ENCODE data around the gene CRIP2. TPM values are rescaled to one million over a fixed set of nuclear protein-coding genes. Genes with fewer than 3 reads are reported as not detected.

CRIP2 gene
- total and polyA plus RNA-seq, 2 of the 4 experiments (the other 2 are of a cell fraction): 18.1 to 123 TPM

- Histone ChIP-seq H2BK5ac (ENCODE audit: low read depth, low read length, poor library complexity, severe bottlenecking) (no peak overlapping the region), H3K27me3 (ENCODE audit: control insufficient read depth, insufficient read depth, low read length) (peaks cover 1% of the 10 kb centered on the region), H4K5ac (ENCODE audit: low read depth, low read length) (no peak overlapping the region), H3K4me2 (ENCODE audit: low read depth, low read length) (peak overlapping the region; percentile 53), H3K4me3 (ENCODE audit: insufficient read depth, low read depth, low read length) (peak overlapping the region; percentile 4; the same call in 1 of the 2 replicates), H3K4me1 (ENCODE audit: control insufficient read depth, insufficient read depth, low read length) (peaks cover 9% of the 10 kb centered on the region; the same call in 1 of the 2 replicates), H3K79me1 (ENCODE audit: low read depth in 1 of 2, low read length in 2 of 2) (no peaks in the 10 kb centered on the region), H3K9me1 (ENCODE audit: insufficient read depth, low read length) (no peaks in the 10 kb centered on the region), H3K56ac (ENCODE audit: extremely low read depth, insufficient read depth, low read length) (no peak overlapping the region), H4K8ac (ENCODE audit: low read depth in 2 of 2, low read length in 2 of 2) (0 out of 4 replicates have a peak overlapping the region, but pooled peaks of 1 of the 2 experiments have one; percentile 40), H4K91ac (ENCODE audit: insufficient read depth, low read depth, low read length) (no peak overlapping the region), H2AFZ (replicated peaks; ENCODE audit: low read length, poor library complexity) (peak overlapping the region; percentile 96), H3K9me3 (ENCODE audit: control insufficient read depth, insufficient read depth, low read length) (no peaks in the 10 kb centered on the region), H2AK5ac (ENCODE audit: low read depth, low read length) (no peak overlapping the region), H3K4ac (ENCODE audit: low read depth, low read length) (no peak overlapping the region), H2BK20ac (ENCODE audit: low read depth, low read length) (no peak overlapping the region), H3K36me3 (ENCODE audit: control insufficient read depth, insufficient read depth, low read length) (no peaks in the 10 kb centered on the region), H3K14ac (replicated peaks; ENCODE audit: low read depth, low read length) (no peak overlapping the region), H2BK120ac (ENCODE audit: low read depth, low read length) (no peak overlapping the region), H2AK9ac (replicated peaks; ENCODE audit: low read depth, low read length, poor library complexity) (peak overlapping the region; percentile 89), H3K23ac (ENCODE audit: low read depth, low read length) (no peak overlapping the region), H4K20me1 (ENCODE audit: insufficient read depth, low read length) (0 out of 2 replicates have a peak, but pooled peaks cover 3% of the 10 kb centered on the region), H3K27ac (ENCODE audit: insufficient read depth, low read length) (no peak overlapping the region), H3K18ac (ENCODE audit: low read depth, low read length) (no peak overlapping the region), H3K9ac (ENCODE audit: low read depth, low read length) (no peak overlapping the region), H2BK15ac (ENCODE audit: low read depth, low read length) (no peak overlapping the region)
- in situ Hi-C loops (cut with MboI; ENCODE audit: low sequenced_read_pairs): no loop called here
- POLR2A ChIA-PET (ENCODE audit: unreplicated experiment): no interaction called here
- peak; percentile 1 for ATAC-seq (ENCODE audit: low read depth)
- no peak for TF ChIP-seq RFX5 (IDR thresholded peaks at IDR 0.05; ENCODE audit: low read depth, low read length)
- no peak for TF ChIP-seq POLR2A (IDR thresholded peaks at IDR 0.05; ENCODE audit: low read depth, low read length)
- TF ChIP-seq MAZ (IDR thresholded peaks at IDR 0.05; ENCODE audit: borderline replicate concordance, low read depth, low read length): no peak
- no peak for TF ChIP-seq CTCF (conservative IDR thresholded peaks at IDR 0.05; ENCODE audit: low read depth, low read length)
- TF ChIP-seq USF2 (IDR thresholded peaks at IDR 0.05; ENCODE audit: low read depth, low read length): no peak
- no peak for TF ChIP-seq CEBPB (IDR thresholded peaks at IDR 0.05; ENCODE audit: low read depth, low read length)
- TF ChIP-seq MAFK (IDR thresholded peaks at IDR 0.05; ENCODE audit: low read depth, low read length): no peak
- TF ChIP-seq NFE2L2 (IDR thresholded peaks at IDR 0.05; ENCODE audit: low read depth, low read length): no peak
- no peak for TF ChIP-seq RCOR1 (IDR thresholded peaks at IDR 0.05; ENCODE audit: insufficient replicate concordance, low read length)
- no peak for TF ChIP-seq RAD21 (IDR thresholded peaks at IDR 0.05; ENCODE audit: low read length)
- TF ChIP-seq ELK1 (IDR thresholded peaks at IDR 0.05; ENCODE audit: borderline replicate concordance, low read depth, low read length): no peak
- no peak for TF ChIP-seq CHD1 (IDR thresholded peaks at IDR 0.05; ENCODE audit: low read depth, low read length)
- intact Hi-C loops (cut with micrococcal nuclease): loop anchor here (1.0 to 5.0 kb wide), 3 partner anchors 36 to 80 kb away; partner anchors contain the start of gene TEDC1
- dilution Hi-C loops (cut with HindIII; ENCODE audit: low sequenced_read_pairs, unreplicated experiment): no loop called here
- no TSS peak for BruUV-seq (replicated peaks)
- 33% methylated on average over 50 of the region's 89 CpGs; no CpG with 5 or more reads in 1 of the 2 experiments for WGBS, 2 experiments (ENCODE audit: extremely low coverage in 2 of 2, insufficient read length in 1 of 2)
- no peak for DNase-seq
- CTCF ChIA-PET: interaction anchor here (1.0 kb wide), 1 partner anchor 19 kb away, joined by 3 read pairs; no protein-coding TSS in a partner anchor
Measured at GRCh38 chr14:105528586-105529318, 54.1 kb downstream of the CRIP2 start.
